ENCODE data around the gene EXOSC2. TPM values are rescaled to one million over a fixed set of nuclear protein-coding genes. Genes with fewer than 3 reads are reported as not detected.

The EXOSC2 gene
- total RNA-seq, 1 experiment from 2014 or later = 71.5 TPM

DNA sequence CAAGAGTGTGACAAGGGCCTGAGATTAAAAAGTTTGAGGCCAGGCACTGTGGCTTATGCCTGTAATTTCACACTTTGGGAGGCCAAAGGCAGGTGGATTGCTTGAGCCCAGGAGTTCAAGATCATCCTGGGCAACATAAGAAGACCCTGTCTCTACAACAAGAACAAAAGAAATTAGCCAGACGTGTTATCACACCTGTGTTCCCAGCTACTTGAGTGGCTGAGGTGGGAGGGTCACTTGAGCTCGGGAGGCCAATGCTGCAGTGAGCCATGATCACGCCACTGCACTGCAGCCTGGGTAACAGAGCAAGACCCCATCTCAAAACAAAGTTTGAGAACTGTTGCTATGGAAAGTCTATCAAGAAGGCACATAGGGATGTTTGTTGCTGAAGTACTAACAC is 25.0 kb downstream of the EXOSC2 start:
- Histone ChIP-seq H3K4me3 (replicated peaks in 1 of 2; ENCODE audit: low read depth in 1 of 2, low read length in 2 of 2) (no peak overlapping the region), H3K9me2 (ENCODE audit: insufficient read depth) (no peaks in the 10 kb centered on the region), H3K9ac (ENCODE audit: low read length) (no peak overlapping the region), H3K79me2 (ENCODE audit: insufficient read depth, low read length) (peaks cover 83% of the 10 kb centered on the region), H3K27me3 (ENCODE audit: insufficient read depth, low read length) (no peaks in the 10 kb centered on the region), H3K4me1 (ENCODE audit: control insufficient read depth in 1 of 2, insufficient read depth in 2 of 2, low read length in 2 of 2) (peaks cover 0 to 28% of the 10 kb centered on the region in 2 experiments; a peak in 3 of 4 replicates), H3K27ac (ENCODE audit: low read depth, low read length) (no peak overlapping the region), H3K36me3 (ENCODE audit: control insufficient read depth in 1 of 2, insufficient read depth in 2 of 2, low read length in 2 of 2) (no peaks in the 10 kb centered on the region), H3K9me3 (ENCODE audit: control insufficient read depth in 1 of 2, insufficient read depth in 1 of 2, low read depth in 1 of 2, low read length in 2 of 2) (no peaks in the 10 kb centered on the region), H3K4me2 (ENCODE audit: low read length) (no peak overlapping the region), H4K20me1 (ENCODE audit: insufficient read depth) (no peaks in the 10 kb centered on the region), H2AFZ (ENCODE audit: low read depth, low read length, poor library complexity, severe bottlenecking) (no peak overlapping the region)
- intact Hi-C loops (cut with micrococcal nuclease) = no loop called here
- no peak for ATAC-seq
- ChIA-PET RAD21 (ENCODE audit: low non-redundant PET in 1 of 2, low total read pairs in 2 of 2, uncharacterized antibody in 2 of 2, unreplicated experiment in 2 of 2) (no interaction called here), POLR2A (no interaction called here), CTCF (no interaction called here)
- BruUV-seq (replicated peaks) = no TSS peak
- DNase-seq (ENCODE audit: low read depth, low spot score) = no peak
- TF ChIP-seq, protein P1, sequence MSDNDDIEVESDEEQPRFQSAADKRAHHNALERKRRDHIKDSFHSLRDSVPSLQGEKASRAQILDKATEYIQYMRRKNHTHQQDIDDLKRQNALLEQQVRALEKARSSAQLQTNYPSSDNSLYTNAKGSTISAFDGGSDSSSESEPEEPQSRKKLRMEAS (IDR thresholded peaks at IDR 0.05) = no peak
- TF ChIP-seq, protein P2, sequence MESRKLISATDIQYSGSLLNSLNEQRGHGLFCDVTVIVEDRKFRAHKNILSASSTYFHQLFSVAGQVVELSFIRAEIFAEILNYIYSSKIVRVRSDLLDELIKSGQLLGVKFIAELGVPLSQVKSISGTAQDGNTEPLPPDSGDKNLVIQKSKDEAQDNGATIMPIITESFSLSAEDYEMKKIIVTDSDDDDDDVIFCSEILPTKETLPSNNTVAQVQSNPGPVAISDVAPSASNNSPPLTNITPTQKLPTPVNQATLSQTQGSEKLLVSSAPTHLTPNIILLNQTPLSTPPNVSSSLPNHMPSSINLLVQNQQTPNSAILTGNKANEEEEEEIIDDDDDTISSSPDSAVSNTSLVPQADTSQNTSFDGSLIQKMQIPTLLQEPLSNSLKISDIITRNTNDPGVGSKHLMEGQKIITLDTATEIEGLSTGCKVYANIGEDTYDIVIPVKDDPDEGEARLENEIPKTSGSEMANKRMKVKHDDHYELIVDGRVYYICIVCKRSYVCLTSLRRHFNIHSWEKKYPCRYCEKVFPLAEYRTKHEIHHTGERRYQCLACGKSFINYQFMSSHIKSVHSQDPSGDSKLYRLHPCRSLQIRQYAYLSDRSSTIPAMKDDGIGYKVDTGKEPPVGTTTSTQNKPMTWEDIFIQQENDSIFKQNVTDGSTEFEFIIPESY (IDR thresholded peaks at IDR 0.05; ENCODE audit: extremely low read depth, insufficient replicate concordance, low read length) = no peak
- TF ChIP-seq ZNF274 (IDR thresholded peaks at IDR 0.05; ENCODE audit: low read depth, low read length) = no peak
- TF ChIP-seq EGR1 (IDR thresholded peaks at IDR 0.05; ENCODE audit: low read depth) = no peak
- TF ChIP-seq JUND (IDR thresholded peaks at IDR 0.05) = no peak
- no peak for TF ChIP-seq POLR2A (IDR thresholded peaks at IDR 0.05; ENCODE audit: borderline replicate concordance, extremely low read depth, insufficient read depth, insufficient read length)
- TF ChIP-seq, protein P3, sequence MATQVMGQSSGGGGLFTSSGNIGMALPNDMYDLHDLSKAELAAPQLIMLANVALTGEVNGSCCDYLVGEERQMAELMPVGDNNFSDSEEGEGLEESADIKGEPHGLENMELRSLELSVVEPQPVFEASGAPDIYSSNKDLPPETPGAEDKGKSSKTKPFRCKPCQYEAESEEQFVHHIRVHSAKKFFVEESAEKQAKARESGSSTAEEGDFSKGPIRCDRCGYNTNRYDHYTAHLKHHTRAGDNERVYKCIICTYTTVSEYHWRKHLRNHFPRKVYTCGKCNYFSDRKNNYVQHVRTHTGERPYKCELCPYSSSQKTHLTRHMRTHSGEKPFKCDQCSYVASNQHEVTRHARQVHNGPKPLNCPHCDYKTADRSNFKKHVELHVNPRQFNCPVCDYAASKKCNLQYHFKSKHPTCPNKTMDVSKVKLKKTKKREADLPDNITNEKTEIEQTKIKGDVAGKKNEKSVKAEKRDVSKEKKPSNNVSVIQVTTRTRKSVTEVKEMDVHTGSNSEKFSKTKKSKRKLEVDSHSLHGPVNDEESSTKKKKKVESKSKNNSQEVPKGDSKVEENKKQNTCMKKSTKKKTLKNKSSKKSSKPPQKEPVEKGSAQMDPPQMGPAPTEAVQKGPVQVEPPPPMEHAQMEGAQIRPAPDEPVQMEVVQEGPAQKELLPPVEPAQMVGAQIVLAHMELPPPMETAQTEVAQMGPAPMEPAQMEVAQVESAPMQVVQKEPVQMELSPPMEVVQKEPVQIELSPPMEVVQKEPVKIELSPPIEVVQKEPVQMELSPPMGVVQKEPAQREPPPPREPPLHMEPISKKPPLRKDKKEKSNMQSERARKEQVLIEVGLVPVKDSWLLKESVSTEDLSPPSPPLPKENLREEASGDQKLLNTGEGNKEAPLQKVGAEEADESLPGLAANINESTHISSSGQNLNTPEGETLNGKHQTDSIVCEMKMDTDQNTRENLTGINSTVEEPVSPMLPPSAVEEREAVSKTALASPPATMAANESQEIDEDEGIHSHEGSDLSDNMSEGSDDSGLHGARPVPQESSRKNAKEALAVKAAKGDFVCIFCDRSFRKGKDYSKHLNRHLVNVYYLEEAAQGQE (IDR thresholded peaks at IDR 0.05; ENCODE audit: low read depth) = no peak
- TF ChIP-seq, protein P4, sequence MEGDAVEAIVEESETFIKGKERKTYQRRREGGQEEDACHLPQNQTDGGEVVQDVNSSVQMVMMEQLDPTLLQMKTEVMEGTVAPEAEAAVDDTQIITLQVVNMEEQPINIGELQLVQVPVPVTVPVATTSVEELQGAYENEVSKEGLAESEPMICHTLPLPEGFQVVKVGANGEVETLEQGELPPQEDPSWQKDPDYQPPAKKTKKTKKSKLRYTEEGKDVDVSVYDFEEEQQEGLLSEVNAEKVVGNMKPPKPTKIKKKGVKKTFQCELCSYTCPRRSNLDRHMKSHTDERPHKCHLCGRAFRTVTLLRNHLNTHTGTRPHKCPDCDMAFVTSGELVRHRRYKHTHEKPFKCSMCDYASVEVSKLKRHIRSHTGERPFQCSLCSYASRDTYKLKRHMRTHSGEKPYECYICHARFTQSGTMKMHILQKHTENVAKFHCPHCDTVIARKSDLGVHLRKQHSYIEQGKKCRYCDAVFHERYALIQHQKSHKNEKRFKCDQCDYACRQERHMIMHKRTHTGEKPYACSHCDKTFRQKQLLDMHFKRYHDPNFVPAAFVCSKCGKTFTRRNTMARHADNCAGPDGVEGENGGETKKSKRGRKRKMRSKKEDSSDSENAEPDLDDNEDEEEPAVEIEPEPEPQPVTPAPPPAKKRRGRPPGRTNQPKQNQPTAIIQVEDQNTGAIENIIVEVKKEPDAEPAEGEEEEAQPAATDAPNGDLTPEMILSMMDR (IDR thresholded peaks at IDR 0.05 in 2 of 3, conservative IDR thresholded peaks at IDR 0.05 in 1 of 3; ENCODE audit: borderline replicate concordance in 1 of 3, insufficient read depth in 1 of 3, low read depth in 2 of 3, low read length in 2 of 3) = no peak
- TF ChIP-seq POLR2AphosphoS5 (IDR thresholded peaks at IDR 0.05; ENCODE audit: low read depth, low read length) = no peak
- no peak for TF ChIP-seq TCF7L2 (IDR thresholded peaks at IDR 0.05; ENCODE audit: borderline replicate concordance, extremely low read depth, insufficient read depth, insufficient read length)
- TF ChIP-seq SIN3A (IDR thresholded peaks at IDR 0.05; ENCODE audit: low read depth) = no peak
- no peak for TF ChIP-seq SP1 (IDR thresholded peaks at IDR 0.05; ENCODE audit: low read depth)
- TF ChIP-seq EZH2phosphoT487 (IDR thresholded peaks at IDR 0.05; ENCODE audit: borderline replicate concordance) = no peak
- no peak for TF ChIP-seq ZFX (IDR thresholded peaks at IDR 0.05)
- TF ChIP-seq RAD21 (IDR thresholded peaks at IDR 0.05; ENCODE audit: low read depth) = no peak
- no peak for TF ChIP-seq YY1 (IDR thresholded peaks at IDR 0.05; ENCODE audit: extremely low read depth, insufficient replicate concordance, low read depth, low read length)
- TF ChIP-seq CEBPB (IDR thresholded peaks at IDR 0.05; ENCODE audit: low read depth) = no peak
- no peak for TF ChIP-seq SRF (IDR thresholded peaks at IDR 0.05; ENCODE audit: low read depth)
